ENCODE results near the gene RNU6-9.
"Not testable (repeated sequence)": the region's sequence is repeated elsewhere in the genome, so short reads cannot be mapped to it uniquely, and the experiment has no call there.

The RNU6-9 gene

DNA sequence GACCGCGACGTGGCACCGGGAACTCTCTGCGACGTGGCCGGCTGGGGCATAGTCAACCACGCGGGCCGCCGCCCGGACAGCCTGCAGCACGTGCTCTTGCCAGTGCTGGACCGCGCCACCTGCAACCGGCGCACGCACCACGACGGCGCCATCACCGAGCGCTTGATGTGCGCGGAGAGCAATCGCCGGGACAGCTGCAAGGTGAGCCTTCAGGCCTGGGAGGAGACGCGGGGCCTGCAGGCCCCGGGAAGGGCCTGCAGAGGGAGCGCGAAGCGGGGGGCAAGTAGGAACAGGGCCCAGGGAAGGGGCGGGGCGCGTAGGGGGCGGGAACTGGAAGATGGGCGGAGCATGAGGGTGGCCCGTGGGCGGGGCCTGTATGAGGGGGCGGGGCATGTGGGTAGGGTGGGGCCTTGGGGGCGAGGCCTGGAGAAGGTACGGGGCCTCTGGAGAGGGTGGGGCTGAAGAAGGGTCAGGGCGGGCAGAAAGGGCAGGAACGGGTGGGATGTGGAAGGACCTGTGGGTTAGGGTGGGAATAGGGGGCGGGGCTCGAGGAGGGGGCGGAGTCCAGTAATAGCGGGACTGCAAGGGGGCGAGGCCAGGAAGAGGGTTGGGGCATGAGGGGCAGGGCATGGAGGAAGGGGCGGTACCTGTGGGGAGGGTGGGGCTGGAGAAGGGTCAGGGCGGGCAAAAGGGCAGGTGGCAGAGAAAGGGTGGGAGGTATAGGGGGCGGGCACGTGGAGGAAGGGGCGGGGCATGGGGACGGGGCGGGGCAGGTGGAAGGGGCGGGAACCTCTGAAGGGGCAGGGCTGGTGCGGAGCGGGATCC is 31.3 kb upstream of the RNU6-9 start:
- DNase-seq (ENCODE audit: low spot score), result no peak

DNA sequence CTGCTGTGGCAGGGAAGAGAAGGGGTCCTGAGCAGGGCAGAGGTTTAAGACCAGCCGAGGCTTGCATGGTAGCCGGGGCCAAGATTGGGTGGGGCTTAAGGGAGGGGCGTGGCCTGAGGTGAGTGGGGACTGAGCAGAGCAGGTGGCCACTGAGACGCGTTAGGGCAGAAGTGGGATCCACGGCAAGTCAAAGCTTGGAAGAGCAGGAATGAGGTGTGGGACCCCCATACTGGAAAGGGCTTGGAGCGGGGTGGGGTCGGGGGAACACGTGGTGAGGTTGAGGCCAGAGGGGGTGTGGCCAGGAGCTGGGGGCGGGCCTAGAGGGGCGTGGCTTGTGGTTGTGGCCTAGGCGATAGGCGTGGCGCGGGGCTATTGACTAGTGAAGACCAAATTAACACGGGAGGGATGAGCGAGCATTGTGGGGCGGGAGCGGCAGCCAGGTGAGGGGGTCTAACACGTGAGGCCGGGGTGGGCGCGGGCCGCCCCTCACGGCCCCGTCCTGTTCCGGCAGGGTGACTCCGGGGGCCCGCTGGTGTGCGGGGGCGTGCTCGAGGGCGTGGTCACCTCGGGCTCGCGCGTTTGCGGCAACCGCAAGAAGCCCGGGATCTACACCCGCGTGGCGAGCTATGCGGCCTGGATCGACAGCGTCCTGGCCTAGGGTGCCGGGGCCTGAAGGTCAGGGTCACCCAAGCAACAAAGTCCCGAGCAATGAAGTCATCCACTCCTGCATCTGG is 30.5 kb upstream of the RNU6-9 start:
- peak; percentile 35 for DNase-seq (ENCODE audit: low spot score)

DNA sequence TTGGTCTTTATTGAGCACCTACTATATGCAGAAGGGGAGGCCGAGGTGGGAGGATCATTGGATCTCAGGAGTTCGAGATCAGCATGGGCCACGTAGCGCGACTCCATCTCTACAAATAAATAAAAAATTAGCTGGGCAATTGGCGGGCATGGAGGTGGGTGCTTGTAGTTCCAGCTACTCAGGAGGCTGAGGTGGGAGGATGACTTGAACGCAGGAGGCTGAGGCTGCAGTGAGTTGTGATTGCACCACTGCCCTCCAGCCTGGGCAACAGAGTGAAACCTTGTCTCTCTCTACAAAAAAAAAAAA is 30.0 kb upstream of the RNU6-9 start:
- no peak for DNase-seq (ENCODE audit: low spot score)

DNA sequence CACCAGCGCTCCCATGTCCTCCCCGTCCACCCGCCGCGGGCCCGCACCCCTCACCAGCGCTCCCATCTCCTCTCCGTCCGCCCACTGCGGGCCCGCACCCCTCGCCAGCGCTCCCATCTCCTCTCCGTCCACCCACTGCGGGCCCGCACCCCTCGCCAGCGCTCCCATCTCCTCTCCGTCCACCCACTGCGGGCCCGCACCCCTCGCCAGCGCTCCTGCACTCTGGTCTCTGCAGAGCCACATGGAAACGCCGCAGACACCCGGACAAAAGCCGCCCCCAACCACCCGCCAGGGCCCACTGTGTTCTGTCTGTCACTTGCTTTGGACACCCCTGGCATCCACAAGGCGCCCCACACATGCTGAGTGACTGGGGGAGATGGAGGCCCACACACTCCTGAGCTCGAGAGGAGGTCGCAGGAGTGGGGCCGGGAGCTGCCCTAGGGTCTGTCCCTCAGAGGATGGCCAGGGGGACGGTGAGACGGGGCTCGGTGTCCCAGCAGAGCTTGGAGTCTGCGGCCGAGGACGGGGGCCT is 26.4 kb upstream of the RNU6-9 start:
- DNase-seq (ENCODE audit: low spot score), result no peak

DNA sequence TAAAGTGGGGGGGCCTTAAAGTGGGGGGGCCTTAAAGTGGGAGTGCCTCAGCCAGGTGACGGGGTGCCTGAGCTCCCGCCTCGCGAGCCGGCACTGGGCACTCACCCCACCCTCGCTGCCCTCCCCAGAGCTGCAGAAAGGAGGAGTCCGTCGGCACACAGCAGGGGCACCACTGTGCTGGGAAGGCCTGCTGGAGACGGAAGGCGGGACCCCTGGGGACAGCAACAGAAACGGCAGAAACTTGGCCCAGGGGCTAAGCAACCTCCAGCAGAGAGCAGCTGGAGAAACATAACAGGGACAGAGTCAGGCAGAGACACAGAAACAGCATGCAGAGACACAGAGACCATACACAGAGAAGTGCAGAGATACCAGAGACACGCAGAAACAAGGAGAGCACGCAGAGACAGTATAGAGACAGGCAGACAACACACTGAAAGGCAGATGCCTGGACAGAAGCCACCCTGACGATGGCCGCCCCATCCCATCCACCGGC is 25.9 kb upstream of the RNU6-9 start:
- DNase-seq (ENCODE audit: low spot score), result no peak

DNA sequence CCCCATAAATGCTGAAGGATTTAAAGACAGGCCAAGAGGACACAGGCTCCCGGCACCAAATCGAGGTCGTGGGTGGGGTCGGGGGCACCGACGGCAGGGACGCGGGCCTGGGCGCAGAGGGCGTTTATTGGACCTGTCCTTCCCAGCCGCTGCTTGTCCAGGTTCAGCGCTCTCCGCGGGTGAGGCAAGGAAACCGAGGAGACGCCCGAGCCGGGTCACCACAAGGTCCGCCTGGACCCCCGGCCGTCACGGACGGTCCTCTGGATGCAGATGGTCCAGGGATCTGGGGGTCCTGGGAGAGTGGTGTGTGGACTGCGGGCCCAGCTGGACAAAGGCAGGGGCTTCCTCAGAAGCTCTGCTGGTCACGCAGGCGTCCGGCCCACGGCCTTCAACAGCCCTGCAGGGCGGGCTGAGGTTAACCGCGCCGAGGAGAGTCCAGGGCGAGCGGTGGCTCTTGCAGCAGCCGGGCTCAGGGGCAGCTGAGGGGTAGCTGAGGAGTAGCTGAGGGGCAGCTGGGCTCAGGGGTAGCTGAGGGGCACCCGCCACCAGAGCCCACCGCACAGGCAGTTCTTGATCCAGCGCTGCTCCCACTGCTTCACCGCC is 25.3 kb upstream of the RNU6-9 start:
- DNase-seq (ENCODE audit: low spot score), result no peak

DNA sequence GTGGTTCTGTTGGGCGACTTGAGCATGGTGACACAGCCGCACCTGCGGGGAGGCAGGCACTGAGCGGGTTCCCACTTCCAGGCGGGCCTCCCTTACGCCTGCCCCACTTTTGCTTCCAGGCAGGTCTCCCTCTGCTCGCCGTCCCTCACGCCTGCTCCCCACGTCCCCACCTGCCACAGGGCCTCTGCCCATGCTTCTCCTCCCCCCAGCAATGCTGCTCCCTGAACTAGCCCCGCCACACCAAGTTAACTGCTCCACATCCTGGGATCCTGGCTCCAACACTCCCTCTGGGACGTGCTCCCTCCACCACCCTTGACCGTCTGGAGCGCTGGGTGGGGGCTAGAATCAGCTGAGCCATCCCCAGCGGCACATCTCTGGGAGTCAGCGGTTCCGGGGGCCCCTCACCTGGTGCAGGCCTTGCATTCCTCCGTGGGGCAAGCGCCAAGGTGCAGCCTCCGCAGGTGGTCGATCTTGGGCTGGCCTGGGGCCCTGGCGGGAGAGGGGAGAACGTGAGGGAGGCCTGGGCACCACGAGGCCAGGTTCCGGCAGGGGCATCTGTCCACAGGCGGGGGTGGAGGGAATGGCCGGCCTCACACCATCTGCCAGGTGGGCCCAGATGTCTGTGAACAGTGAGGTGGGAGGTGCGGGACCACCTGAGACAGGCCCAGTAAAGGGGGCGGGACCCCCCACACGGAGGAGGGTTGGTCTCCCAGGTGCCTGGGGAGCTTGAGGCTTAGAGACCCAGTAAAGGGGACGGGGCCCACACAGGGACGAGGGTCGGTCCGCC is 24.6 kb upstream of the RNU6-9 start:
- DNase-seq (ENCODE audit: low spot score), result no peak

DNA sequence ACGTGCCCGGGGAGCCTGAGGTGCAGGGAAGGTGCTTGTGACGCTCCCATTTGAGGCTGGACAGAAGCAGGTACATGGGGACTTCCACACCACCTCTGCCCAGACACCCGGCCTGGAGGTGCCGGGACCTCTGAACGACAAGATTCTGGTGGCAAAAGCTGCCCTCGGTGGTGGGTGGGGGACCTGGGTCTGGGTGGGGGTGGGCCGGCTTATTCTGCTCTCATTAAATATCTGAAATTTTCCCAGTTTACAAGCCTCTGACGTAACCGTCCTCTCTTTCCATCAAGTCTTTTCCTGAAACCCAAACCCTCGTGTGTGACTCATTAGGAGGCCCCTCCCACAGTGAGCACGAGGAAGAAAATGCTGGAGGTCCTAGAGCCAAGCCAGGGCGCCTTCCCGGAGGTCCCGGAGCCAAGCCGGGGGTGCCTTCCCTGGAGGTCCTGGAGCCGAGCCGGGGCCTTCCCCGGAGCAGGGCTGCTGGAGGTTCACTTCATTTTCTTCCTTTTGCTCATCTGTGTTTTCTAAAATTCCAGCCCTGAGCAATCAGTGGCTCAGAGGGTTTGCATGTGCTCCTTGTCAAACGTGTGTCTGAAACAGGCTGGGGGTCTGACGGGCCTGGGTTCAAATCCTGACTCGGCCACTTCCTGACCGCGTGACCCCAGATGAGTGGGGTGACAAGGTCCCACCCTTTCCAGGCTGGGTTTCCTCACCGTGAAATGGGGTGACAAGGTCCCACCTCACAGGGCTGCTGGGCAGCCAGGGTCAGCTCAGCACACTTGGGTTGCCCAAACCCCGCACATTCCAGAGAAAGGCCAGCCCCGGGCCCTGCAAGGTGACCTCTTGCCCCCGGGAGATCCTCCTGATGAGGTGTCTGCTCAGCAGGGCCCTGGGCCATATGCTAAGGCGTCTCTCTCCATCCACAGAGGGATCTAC is 23.8 kb upstream of the RNU6-9 start:
- DNase-seq (ENCODE audit: low spot score), result no peak

DNA sequence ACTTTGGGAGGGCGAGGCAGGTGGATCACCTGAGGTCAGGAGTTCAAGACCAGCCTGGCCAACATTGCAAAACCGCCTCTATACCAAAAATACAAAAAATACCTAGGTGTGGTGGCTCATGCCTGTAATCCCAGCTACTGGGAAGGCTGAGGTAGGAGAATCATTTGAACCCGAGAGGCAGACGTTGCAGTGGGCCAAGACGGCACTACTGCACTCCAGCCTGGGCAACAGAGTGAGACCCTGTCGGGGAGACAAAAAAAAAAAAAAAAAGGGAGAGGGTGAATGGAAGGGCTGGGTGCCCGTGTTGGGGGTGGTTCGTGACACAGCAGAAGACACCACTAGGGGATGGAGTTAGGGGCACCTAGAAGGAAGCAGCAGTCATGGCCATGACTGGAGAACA is 23.0 kb upstream of the RNU6-9 start:
- no peak for DNase-seq (ENCODE audit: low spot score)

DNA sequence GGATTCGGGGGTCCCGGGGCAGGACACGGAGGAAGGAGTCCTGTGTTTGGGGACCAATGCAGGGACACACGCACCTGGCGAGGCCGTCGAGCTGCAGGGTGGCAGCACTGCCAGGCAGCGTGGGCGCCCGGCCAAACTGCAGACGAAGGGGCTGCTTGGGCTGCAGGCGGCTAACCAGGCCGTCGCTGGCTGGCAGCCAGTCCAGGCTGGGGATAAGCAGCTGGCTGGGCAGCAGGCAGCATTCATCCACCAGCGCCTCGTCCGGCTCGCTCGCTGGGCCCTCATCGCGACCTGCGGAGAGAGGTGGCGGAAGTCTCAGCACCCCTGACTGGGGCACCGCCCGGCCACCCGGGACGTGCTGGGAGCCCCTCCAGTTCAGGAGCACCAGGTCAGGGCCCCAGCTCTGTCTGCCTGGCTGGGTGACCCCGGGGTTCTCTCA is 22.3 kb upstream of the RNU6-9 start:
- peak; percentile 72 for DNase-seq (ENCODE audit: low spot score)

DNA sequence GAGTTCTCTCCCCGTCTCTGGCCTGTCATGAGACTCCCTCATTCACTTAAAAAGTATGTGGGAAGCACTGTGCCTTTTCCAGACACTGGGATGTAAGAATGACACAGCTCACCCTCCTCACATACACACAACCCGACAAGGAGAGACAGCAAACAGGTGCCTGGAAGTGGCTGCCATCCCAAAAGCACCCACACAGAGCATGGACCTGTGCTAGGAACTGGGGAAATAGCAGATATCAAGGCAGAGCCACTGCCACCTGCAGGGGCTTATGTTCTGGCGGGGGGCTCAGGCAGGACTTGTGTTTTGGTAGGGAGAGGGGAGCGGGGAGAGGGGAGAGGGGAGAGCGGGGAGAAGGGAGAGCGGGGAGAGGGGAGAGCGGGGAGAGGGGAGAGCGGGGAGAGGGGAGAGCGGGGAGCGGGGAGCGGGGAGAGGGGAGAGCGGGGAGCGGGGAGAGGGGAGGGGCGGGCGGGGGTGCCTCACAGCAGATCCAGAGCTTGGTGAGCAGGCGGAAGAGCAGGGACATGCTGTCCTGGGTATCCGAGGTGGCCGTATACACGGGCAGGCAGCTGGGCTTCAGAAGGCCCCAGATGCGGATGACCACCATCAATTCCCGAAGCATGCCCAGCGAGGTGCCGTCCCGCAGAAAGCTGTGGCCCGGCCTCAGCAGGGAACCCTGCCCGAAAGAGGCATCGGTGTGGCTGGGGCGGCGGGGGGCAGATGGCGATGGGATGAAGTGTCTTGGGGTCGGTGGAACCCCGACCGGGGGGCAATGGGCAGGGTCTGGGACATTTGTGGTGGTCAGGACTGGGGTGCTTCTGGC is 21.6 kb upstream of the RNU6-9 start:
- DNase-seq (ENCODE audit: low spot score), result peak; percentile 49

DNA sequence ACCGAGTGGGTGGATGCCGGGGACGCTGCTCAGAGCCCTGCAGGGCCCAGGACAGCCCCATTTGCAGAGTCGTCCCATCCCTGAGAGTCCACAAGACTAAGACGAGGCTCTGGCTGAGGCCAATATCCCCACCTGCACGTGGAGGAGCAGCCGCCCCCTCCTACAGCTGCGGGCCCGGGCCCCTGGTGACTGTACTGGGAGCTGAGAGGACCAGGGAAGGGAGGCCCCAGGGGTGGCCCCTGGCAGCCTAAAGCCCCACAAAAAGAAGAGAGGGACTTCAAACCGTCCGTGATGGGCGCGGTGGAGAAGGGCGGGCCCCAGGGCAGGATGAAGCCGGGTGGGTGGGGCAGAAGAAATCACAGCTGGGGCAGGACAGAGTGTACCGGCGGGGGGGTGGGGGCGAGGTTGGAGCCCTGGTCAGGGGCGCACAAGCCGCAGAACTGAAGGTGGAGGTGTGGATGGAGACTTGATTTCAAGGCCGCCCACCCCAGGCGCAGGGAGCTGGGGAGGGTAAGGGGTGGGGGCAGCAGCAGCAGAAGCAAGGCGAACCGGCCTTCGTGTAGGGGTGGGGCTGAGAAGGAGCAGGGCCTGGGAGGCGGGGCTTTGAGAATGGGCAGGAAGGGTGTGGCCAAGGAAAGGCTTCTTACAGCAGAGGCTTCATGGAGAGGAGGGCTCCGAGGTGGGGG is 20.9 kb upstream of the RNU6-9 start:
- DNase-seq (ENCODE audit: low spot score), result no peak

DNA sequence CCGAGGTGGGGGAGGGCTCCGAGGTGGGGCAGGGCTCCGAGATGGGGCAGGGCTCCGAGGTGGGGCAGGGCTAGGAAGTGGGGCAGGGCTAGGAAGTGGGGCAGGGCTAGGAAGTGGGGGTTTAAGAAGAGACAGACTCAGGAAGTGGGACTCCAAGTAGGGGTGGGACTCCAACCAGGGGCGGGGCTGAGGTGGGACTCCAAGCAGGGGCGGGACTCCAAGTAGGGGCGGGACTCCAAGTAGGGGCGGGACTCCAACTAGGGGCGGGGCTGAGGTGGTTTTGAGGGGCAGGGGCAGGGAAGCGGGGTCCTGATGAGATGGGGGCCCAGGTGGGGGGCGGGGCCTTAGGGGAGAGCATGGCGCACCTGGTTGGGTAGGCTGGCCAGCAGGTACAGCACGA is 20.2 kb upstream of the RNU6-9 start:
- no peak for DNase-seq (ENCODE audit: low spot score)

DNA sequence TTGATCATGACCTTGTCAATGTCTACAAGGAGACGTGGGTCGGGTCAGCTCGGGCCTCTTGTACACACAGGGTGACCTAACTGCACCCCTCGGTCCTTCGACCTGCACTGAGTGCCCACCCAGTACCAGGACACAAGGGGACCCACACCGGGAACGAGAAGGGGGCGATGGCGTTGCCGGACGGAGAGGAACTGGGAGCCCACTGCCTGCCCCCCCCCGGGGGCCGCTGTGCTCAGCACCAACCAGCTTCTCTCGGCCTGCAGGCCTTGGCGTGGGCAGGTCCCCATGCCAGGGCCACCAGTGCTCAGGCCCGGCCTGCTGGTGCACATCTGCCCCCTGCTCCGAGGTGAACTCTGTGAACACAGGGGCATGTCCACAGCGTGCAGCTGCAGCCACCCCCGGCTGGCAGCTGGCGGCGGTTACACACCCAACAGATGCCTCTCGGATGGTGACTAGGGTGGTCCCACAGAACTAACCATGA is 19.7 kb upstream of the RNU6-9 start:
- no peak for DNase-seq (ENCODE audit: low spot score)

DNA sequence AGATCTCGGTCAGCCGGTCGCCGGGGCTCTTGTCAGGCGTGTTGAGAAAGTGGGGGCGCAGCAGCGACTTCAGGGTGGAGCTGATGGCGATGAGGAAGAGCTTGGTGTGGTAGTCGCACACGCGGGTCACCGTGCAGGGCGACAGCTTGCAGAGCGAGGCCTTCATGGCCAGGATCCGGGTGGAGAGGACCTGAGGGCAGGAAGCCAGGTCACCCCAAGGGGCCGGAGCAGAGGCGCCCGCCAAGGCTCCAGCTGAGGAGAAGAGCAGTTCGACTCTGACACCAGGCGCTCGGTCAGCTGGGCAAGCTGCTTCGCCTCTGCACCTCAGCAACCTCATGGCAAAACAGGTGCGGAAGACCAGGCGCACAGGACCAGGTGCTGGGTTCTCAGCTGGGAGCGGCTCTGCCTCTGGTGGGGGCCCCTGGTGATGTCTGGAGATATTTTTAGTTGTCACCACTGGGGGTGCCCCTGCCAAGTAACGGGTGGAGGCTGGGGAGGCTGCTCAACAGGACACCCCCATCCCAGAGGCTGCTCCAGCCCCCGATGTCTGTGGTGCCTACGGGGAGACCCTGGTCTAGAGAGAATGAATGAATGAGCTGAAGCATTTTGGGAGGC is 17.9 kb upstream of the RNU6-9 start:
- DNase-seq (ENCODE audit: low spot score), result no peak

DNA sequence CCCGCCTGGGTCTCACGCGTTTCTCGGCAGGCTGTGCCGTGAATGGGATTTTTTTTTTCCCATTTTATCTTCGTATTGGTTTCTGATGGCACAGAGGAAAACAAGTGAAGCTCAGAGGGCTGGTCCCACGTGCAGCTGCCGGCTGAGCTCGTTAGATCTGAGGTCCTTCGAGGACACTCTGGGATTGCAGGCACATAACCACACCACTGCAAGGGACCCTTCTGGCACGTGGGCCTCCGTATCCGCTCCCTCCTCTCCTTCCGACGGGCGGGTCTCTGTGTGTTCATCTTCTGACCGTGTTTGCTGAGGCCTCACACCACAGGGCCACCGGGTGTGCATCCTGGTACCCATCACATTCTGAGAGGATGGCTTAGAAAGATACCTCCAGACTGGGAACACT is 17.2 kb upstream of the RNU6-9 start:
- no peak for DNase-seq (ENCODE audit: low spot score)

DNA sequence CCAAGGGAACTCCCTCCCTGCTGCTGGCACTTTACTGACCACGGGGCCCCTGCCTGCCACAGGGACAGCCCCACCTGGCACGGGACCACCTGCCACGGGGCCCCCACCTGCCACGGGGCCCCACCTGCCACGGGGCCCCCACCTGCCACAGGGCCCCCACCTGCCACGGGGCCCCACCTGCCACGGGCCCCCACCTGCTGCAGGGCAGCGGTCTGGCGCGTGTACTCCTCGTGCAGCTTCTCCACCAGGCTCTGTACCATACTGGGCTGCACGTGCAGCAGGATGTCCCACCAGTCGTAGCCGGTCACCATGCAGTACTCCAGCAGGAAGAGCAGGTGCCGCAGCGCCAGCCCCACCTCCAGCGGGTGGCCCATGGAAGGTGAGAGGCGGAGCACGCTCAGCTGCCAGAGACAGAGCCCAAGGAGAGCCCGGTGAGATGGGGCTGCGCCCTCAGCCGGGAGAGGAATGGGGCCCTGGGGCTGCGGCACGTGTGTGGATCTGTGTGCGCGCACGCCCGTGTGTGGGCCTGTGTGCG is 16.4 kb upstream of the RNU6-9 start:
- DNase-seq (ENCODE audit: low spot score), result no peak

DNA sequence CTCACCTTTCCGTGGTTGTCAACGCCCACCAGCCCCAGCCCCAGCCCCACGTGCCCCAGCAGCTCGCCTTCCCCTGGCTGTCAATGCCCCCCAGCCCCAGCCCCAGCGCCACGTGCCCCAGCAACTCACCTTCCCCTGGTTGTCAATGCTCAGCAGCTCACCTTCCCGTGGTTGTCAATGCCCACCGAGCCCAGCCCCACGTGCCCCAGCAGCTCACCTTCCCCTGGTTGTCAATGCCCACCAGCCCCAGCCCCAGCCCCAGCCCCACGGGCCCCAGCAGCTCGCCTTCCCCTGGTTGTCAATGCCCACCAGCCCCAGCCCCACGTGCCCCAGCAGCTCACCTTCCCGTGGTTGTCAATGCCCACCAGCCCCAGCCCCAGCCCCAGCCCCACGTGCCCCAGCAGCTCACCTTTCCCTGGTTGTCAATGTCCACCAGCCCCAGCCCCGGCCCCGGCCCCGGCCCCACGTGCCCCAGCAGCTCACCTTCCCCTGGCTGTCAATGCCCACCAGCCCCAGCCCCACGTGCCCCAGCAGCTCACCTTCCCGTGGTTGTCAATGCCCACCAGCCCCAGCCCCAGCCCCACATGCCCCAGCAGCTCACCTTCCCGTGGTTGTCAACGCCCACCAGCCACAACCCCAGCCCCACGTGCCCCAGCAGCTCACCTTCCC is 15.2 kb upstream of the RNU6-9 start:
- DNase-seq (ENCODE audit: low spot score), result not testable (repeated sequence)

Measured in Ammon's horn (tissue), 1 donor.